NOMO-1 treated with dmso at 0.1 percent for 144 hours (cell line): ENCODE results near the gene PLXNB2.

Experiments used
- DNase-seq: peaks from one replicate; lab custom pipeline; 2025; ENCODE audit not compliant: unreplicated experiment; lab: John Stamatoyannopoulos, UW

Gene PLXNB2

GRCh38 chr22:50313021-50313420 lies 5.6 kb upstream of the PLXNB2 start:
- DNase-seq = no peak

- no peak for DNase-seq
Measured at GRCh38 chr22:50312371-50312770, 4.9 kb upstream of the PLXNB2 start.

- DNase-seq = no peak
Measured at GRCh38 chr22:50311606-50312351, 4.3 kb upstream of the PLXNB2 start.

GRCh38 chr22:50310949-50311444 lies 3.6 kb upstream of the PLXNB2 start:
- DNase-seq = no peak

- no peak for DNase-seq
Measured at GRCh38 chr22:50310031-50310722, 2.7 kb upstream of the PLXNB2 start.

- DNase-seq = no peak
Measured at GRCh38 chr22:50309601-50309991, 2.1 kb upstream of the PLXNB2 start.

- DNase-seq = no peak
Measured at GRCh38 chr22:50308986-50309600, 1.6 kb upstream of the PLXNB2 start.

GRCh38 chr22:50308597-50308935 lies 1.1 kb upstream of the PLXNB2 start:
- peak; percentile 59 for DNase-seq

GRCh38 chr22:50307890-50308596 lies 597 bp upstream of the PLXNB2 start:
- no peak for DNase-seq

GRCh38 chr22:50305923-50306566 lies 1.4 kb downstream of the PLXNB2 start:
- DNase-seq = peak; percentile 83

- DNase-seq = no peak
Measured at GRCh38 chr22:50305393-50305922, 2.0 kb downstream of the PLXNB2 start.

GRCh38 chr22:50304528-50305392 lies 2.7 kb downstream of the PLXNB2 start:
- DNase-seq = peak; percentile 83

- DNase-seq = peak; percentile 30
Measured at GRCh38 chr22:50303848-50304527, 3.5 kb downstream of the PLXNB2 start.

GRCh38 chr22:50303515-50303847 lies 4.0 kb downstream of the PLXNB2 start:
- no peak for DNase-seq

GRCh38 chr22:50302564-50302963 lies 4.9 kb downstream of the PLXNB2 start:
- no peak for DNase-seq

- DNase-seq = no peak
Measured at GRCh38 chr22:50302041-50302541, 5.4 kb downstream of the PLXNB2 start.

GRCh38 chr22:50301581-50301991 lies 5.9 kb downstream of the PLXNB2 start:
- no peak for DNase-seq

- DNase-seq = no peak
Measured at GRCh38 chr22:50300620-50301257, 6.7 kb downstream of the PLXNB2 start.
